ENCODE data around the gene ADH1B. TPM values are rescaled to one million over a fixed set of nuclear protein-coding genes. Genes with fewer than 3 reads are reported as not detected.
"Not testable (repeated sequence)": the region's sequence is repeated elsewhere in the genome, so short reads cannot be mapped to it uniquely, and the experiment has no call there.

ADH1B gene
- total RNA-seq, 2 experiments from 2014 or later, result not detected

GRCh38 chr4:99352602-99353537, 31.7 kb upstream of the ADH1B start, which contains the start of gene ADH1C:
Gene ADH1C, minus strand, starts transcription at chr4:99352746. Its CDS starts 71 bp downstream, at chr4:99352675.
- TF ChIP-seq, protein P1, sequence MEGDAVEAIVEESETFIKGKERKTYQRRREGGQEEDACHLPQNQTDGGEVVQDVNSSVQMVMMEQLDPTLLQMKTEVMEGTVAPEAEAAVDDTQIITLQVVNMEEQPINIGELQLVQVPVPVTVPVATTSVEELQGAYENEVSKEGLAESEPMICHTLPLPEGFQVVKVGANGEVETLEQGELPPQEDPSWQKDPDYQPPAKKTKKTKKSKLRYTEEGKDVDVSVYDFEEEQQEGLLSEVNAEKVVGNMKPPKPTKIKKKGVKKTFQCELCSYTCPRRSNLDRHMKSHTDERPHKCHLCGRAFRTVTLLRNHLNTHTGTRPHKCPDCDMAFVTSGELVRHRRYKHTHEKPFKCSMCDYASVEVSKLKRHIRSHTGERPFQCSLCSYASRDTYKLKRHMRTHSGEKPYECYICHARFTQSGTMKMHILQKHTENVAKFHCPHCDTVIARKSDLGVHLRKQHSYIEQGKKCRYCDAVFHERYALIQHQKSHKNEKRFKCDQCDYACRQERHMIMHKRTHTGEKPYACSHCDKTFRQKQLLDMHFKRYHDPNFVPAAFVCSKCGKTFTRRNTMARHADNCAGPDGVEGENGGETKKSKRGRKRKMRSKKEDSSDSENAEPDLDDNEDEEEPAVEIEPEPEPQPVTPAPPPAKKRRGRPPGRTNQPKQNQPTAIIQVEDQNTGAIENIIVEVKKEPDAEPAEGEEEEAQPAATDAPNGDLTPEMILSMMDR (IDR thresholded peaks at IDR 0.05), result no peak
- intact Hi-C loops (cut with micrococcal nuclease), result no loop called here
- no peaks in the 10 kb centered on the region for H3K36me3 Mint-ChIP-seq (ENCODE audit: low read depth)
- no peak within 1 kb of the TSS for H3K4me3 Mint-ChIP-seq
- no peak for DNase-seq
- ChIA-PET CTCF (interaction anchor here (0.6 kb wide), 1 partner anchor 609 kb away, joined by 3 read pairs; no protein-coding TSS in a partner anchor), POLR2A (no interaction called here)
- ATAC-seq, result no peak
- H3K27ac Mint-ChIP-seq, result no peak within 1 kb of the TSS
- peaks cover 7% of the 10 kb centered on the region for H3K27me3 Mint-ChIP-seq
- no peaks in the 10 kb centered on the region for H3K4me1 Mint-ChIP-seq (ENCODE audit: low read depth)
- H3K9me3 Mint-ChIP-seq, result peaks cover 5% of the 10 kb centered on the region

GRCh38 chr4:99351487-99351886, 30.3 kb upstream of the ADH1B start:
- no peak for DNase-seq
- peaks cover 6% of the 10 kb centered on the region for H3K27me3 Mint-ChIP-seq
- intact Hi-C loops (cut with micrococcal nuclease), result no loop called here
- H3K4me3 Mint-ChIP-seq, result no peak overlapping the region
- CTCF ChIA-PET, result no interaction called here
- no peak overlapping the region for H3K27ac Mint-ChIP-seq
- peaks cover 5% of the 10 kb centered on the region for H3K9me3 Mint-ChIP-seq
- no peaks in the 10 kb centered on the region for H3K4me1 Mint-ChIP-seq (ENCODE audit: low read depth)
- TF ChIP-seq, protein P1 (IDR thresholded peaks at IDR 0.05), result no peak
- ATAC-seq, result no peak
- POLR2A ChIA-PET, result no interaction called here
- H3K36me3 Mint-ChIP-seq (ENCODE audit: low read depth), result no peaks in the 10 kb centered on the region

DNA sequence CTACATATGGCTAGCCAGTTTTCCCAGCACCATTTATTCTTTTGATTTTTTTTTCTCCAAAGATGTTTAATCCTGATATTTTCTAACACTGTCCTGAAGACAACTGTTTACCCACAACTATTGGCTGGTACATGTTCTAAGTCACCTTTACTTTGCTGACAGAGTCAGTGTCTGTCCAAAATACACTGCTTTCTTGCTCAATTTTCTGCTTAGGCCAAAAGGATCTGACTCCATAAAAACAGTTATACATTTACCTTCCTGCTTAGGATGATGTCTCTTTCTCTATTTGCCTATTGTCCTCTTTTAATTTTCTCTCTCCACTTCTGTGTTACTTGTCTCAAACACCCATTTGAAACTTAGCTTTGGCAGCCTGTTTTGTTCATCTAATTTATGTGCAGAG, 28.1 kb upstream of the ADH1B start:
- DNase-seq (no peak), ATAC-seq (no peak)
- H3K4me1 Mint-ChIP-seq (ENCODE audit: low read depth), result no peaks in the 10 kb centered on the region
- peaks cover 8% of the 10 kb centered on the region for H3K27me3 Mint-ChIP-seq
- no peaks in the 10 kb centered on the region for H3K9me3 Mint-ChIP-seq
- no peak overlapping the region for H3K27ac Mint-ChIP-seq
- no peaks in the 10 kb centered on the region for H3K36me3 Mint-ChIP-seq (ENCODE audit: low read depth)
- CTCF ChIA-PET, result no interaction called here
- TF ChIP-seq, protein P1 (IDR thresholded peaks at IDR 0.05), result no peak
- intact Hi-C loops (cut with micrococcal nuclease), result no loop called here
- H3K4me3 Mint-ChIP-seq, result no peak overlapping the region
- POLR2A ChIA-PET, result no interaction called here

GRCh38 chr4:99342624-99343023, 21.4 kb upstream of the ADH1B start:
- POLR2A ChIA-PET; CTCF ChIA-PET; H3K4me1 Mint-ChIP-seq (ENCODE audit: low read depth): not testable (repeated sequence)

GRCh38 chr4:99341426-99341825, 20.2 kb upstream of the ADH1B start:
- ChIA-PET CTCF (no interaction called here), POLR2A (no interaction called here)
- Mint-ChIP-seq H3K36me3 (ENCODE audit: low read depth) (no peaks in the 10 kb centered on the region), H3K4me3 (no peak overlapping the region), H3K4me1 (ENCODE audit: low read depth) (no peaks in the 10 kb centered on the region), H3K27me3 (peaks cover 1% of the 10 kb centered on the region), H3K27ac (no peak overlapping the region), H3K9me3 (no peaks in the 10 kb centered on the region)
- no peak for ATAC-seq
- intact Hi-C loops (cut with micrococcal nuclease), result no loop called here
- DNase-seq, result no peak
- TF ChIP-seq, protein P1 (IDR thresholded peaks at IDR 0.05), result no peak

More at GRCh38 chr4:99342624-99343023, 21.4 kb upstream of the ADH1B start:
- DNase-seq; H3K9me3 Mint-ChIP-seq; H3K27me3 Mint-ChIP-seq; H3K36me3 Mint-ChIP-seq (ENCODE audit: low read depth); ATAC-seq; H3K4me3 Mint-ChIP-seq; intact Hi-C loops (cut with micrococcal nuclease); H3K27ac Mint-ChIP-seq: not testable (repeated sequence)
